Naive thymus-derived CD4-positive, alpha-beta T cell (primary cell): Measurements from ENCODE around the gene GALNT2. TPM values are rescaled to one million over a fixed set of nuclear protein-coding genes. Genes with fewer than 3 reads are reported as not detected.

Experiments
- ATAC-seq: fragments of 150-1000 bp; cut with Tn5 transposase; 2 replicates; pipeline ENCODE4 v1.10.0; 2021; ENCODE audit warnings: mild to moderate bottlenecking, moderate library complexity
- CTCF ChIA-PET: fragments of 350-600 bp; sonication (Branson Sonifier 250); formaldehyde crosslinking; loops from one replicate; lab custom pipeline; 2021; ENCODE audit warnings: antibody characterized with exemption; lab: Charles Lee
- POLR2A ChIA-PET: fragments of 350-600 bp; sonication (Branson Sonifier 250); formaldehyde crosslinking; loops from one replicate; lab custom pipeline; 2021; ENCODE audit warnings: antibody characterized with exemption, inconsistent platforms; lab: Charles Lee
- DNase-seq, 9 donors: peaks; one replicate each; pipeline versions ENCODE4 v3.0.0 to v3.0.0-alpha.2; 2020 to 2022; ENCODE audit warnings: mixed read lengths in 1 of 9
- H3K27ac ChIP-seq: one replicate; pipeline ENCODE4 v1.7.0; 2013; ENCODE audit warnings: mild to moderate bottlenecking, low read depth, low read length, moderate library complexity
- H3K27me3 ChIP-seq, 2 donors: one replicate each; pipeline ENCODE4 v1.7.0; 2013; ENCODE audit warnings: low read length in 2 of 2, mild to moderate bottlenecking in 2 of 2, moderate library complexity in 2 of 2; ENCODE audit not compliant: control insufficient read depth in 2 of 2, insufficient read depth in 2 of 2
- H3K36me3 ChIP-seq, 3 experiments: 1 replicate in 2 of 3; 2 replicates in 1 of 3; pipeline ENCODE4 v1.7.0; 2013; ENCODE audit warnings: low read length in 3 of 3, mild to moderate bottlenecking in 3 of 3, moderate library complexity in 1 of 3; ENCODE audit not compliant: insufficient read depth in 3 of 3, control insufficient read depth in 2 of 3
- H3K4me1 ChIP-seq, 2 donors: one replicate each; pipeline ENCODE4 v1.7.0; 2013; ENCODE audit warnings: low read length in 2 of 2, mild to moderate bottlenecking in 2 of 2, moderate library complexity in 1 of 2; ENCODE audit not compliant: control insufficient read depth in 2 of 2, insufficient read depth in 2 of 2
- H3K4me3 ChIP-seq: 2 replicates; pipeline ENCODE4 v1.7.0; 2013; ENCODE audit warnings: mild to moderate bottlenecking, low read length
- H3K9me3 ChIP-seq, 3 experiments: 1 replicate in 2 of 3; 2 replicates in 1 of 3; pipeline ENCODE4 v1.7.0; 2013; ENCODE audit warnings: low read length in 3 of 3; ENCODE audit not compliant: control insufficient read depth in 2 of 3
- H3K27ac Mint-ChIP-seq, 9 donors: one replicate each; pipeline ENCODE4 v1.8.0; 2020 to 2022; ENCODE audit warnings: mixed read lengths in 9 of 9, mild to moderate bottlenecking in 8 of 9, moderate library complexity in 5 of 9, inconsistent platforms in 2 of 9
- H3K27me3 Mint-ChIP-seq, 5 donors: one replicate each; pipeline ENCODE4 v1.8.0; 2021 to 2022; ENCODE audit warnings: mixed read lengths in 5 of 5, mild to moderate bottlenecking in 1 of 5
- H3K36me3 Mint-ChIP-seq, 5 donors: one replicate each; pipeline ENCODE4 v1.8.0; 2020 to 2022; ENCODE audit warnings: mixed read lengths in 5 of 5, mild to moderate bottlenecking in 3 of 5, inconsistent platforms in 1 of 5
- H3K4me1 Mint-ChIP-seq, 7 donors: one replicate each; pipeline ENCODE4 v1.8.0; 2020 to 2022; ENCODE audit warnings: mixed read lengths in 7 of 7, mild to moderate bottlenecking in 3 of 7, inconsistent platforms in 1 of 7
- H3K4me3 Mint-ChIP-seq, 10 donors: one replicate each; pipeline ENCODE4 v1.8.0; 2020 to 2022; ENCODE audit warnings: mild to moderate bottlenecking in 10 of 10, mixed read lengths in 10 of 10, moderate library complexity in 6 of 10, inconsistent platforms in 2 of 10
- H3K9me3 Mint-ChIP-seq, 11 donors: one replicate each; pipeline ENCODE4 v1.8.0; 2020 to 2022; ENCODE audit warnings: mixed read lengths in 11 of 11, mild to moderate bottlenecking in 4 of 11, inconsistent platforms in 1 of 11, moderate library complexity in 1 of 11
- intact Hi-C, 2 donors: fragments of 100-400 bp; cut with micrococcal nuclease; formaldehyde crosslinking; loops; one replicate each; pipeline ENCODE4 v1.15.1; 2023
- polyA plus RNA-seq, 2 donors: library from polyadenylated mRNA; unstranded; fragments of 300-500 nt; fragmentation: Illumina TruSeq; gene quantifications; one replicate each; pipeline ENCODE4 v1.2.3, GENCODE V29; 2021
- total RNA-seq, 6 experiments: library from RNA in 5 of 6; stranded (reverse) in 5 of 6; gene quantifications; 1 replicate in 5 of 6; 2 replicates in 1 of 6; pipeline ENCODE4 v1.2.3 and lab custom pipeline; 2021 to 2026

Gene GALNT2
- total and polyA plus RNA-seq, 7 experiments from 2014 or later, result 12.0 to 32.7 (median 23.3) TPM

GRCh38 chr1:230299191-230300006, 232.4 kb downstream of the GALNT2 start:
- Mint-ChIP-seq H3K4me1 (peaks cover 0 to 12% (median 0%) of the 10 kb centered on the region in 7 donors), H3K27me3 (peaks cover 4 to 10% (median 6%) of the 10 kb centered on the region in 5 donors), H3K27ac (no peak overlapping the region), H3K36me3 (no peaks in the 10 kb centered on the region), H3K9me3 (no peaks in the 10 kb centered on the region), H3K4me3 (no peak overlapping the region)
- Histone ChIP-seq H3K4me1 (no peaks in the 10 kb centered on the region), H3K9me3 (no peaks in the 10 kb centered on the region), H3K36me3 (no peaks in the 10 kb centered on the region), H3K4me3 (no peak overlapping the region), H3K27me3 (no peaks in the 10 kb centered on the region), H3K27ac (no peak overlapping the region)
- ChIA-PET CTCF (interaction anchor here (0.6 kb wide), 1 partner anchor 340 kb away, joined by 3 read pairs; no protein-coding TSS in a partner anchor), POLR2A (no interaction called here)
- intact Hi-C loops, result no loop called here
- ATAC-seq, result no peak
- no peak for DNase-seq

GRCh38 chr1:230300322-230301301, 233.6 kb downstream of the GALNT2 start:
- Histone ChIP-seq H3K36me3 (no peaks in the 10 kb centered on the region), H3K4me1 (no peaks in the 10 kb centered on the region), H3K27me3 (no peaks in the 10 kb centered on the region), H3K4me3 (no peak overlapping the region), H3K9me3 (no peaks in the 10 kb centered on the region), H3K27ac (no peak overlapping the region)
- CTCF ChIA-PET, result no interaction called here
- Mint-ChIP-seq H3K4me1 (peaks cover 0 to 12% (median 0%) of the 10 kb centered on the region in 7 donors), H3K27me3 (peaks cover 0 to 5% (median 0%) of the 10 kb centered on the region in 5 donors), H3K4me3 (no peak overlapping the region), H3K27ac (no peak overlapping the region), H3K36me3 (no peaks in the 10 kb centered on the region), H3K9me3 (no peaks in the 10 kb centered on the region)
- no peak for ATAC-seq
- intact Hi-C loops, result no loop called here
- POLR2A ChIA-PET, result interaction anchor here (0.7 kb wide), 1 partner anchor 19 kb away, joined by 3 read pairs; no protein-coding TSS in a partner anchor
- DNase-seq, result no peak

GRCh38 chr1:230301322-230301721, 234.3 kb downstream of the GALNT2 start:
- POLR2A ChIA-PET, result no interaction called here

GRCh38 chr1:230301822-230302221, 234.8 kb downstream of the GALNT2 start:
- intact Hi-C loops, result no loop called here
- peaks cover 0 to 17% (median 0%) of the 10 kb centered on the region in 7 donors for H3K4me1 Mint-ChIP-seq
- Histone ChIP-seq H3K9me3 (no peaks in the 10 kb centered on the region), H3K27ac (no peak overlapping the region), H3K4me3 (no peak overlapping the region), H3K27me3 (no peaks in the 10 kb centered on the region), H3K36me3 (no peaks in the 10 kb centered on the region), H3K4me1 (no peaks in the 10 kb centered on the region)
- no peak overlapping the region for H3K27ac Mint-ChIP-seq
- CTCF ChIA-PET, result interaction anchor here (1.1 to 1.2 kb wide), 2 partner anchors 12 to 23 kb away, joined by 3 read pairs; no protein-coding TSS in a partner anchor
- no peaks in the 10 kb centered on the region for H3K36me3 Mint-ChIP-seq
- POLR2A ChIA-PET, result interaction anchor here (0.9 kb wide), 1 partner anchor 24 kb away, joined by 3 read pairs; no protein-coding TSS in a partner anchor
- H3K27me3 Mint-ChIP-seq, result peaks cover 0 to 4% (median 0%) of the 10 kb centered on the region in 5 donors
- H3K4me3 Mint-ChIP-seq, result no peak overlapping the region
- H3K9me3 Mint-ChIP-seq, result no peaks in the 10 kb centered on the region
- no peak for ATAC-seq
- no peak for DNase-seq

More at GRCh38 chr1:230301322-230301721, 234.3 kb downstream of the GALNT2 start:
- Mint-ChIP-seq H3K27ac (no peak overlapping the region), H3K9me3 (no peaks in the 10 kb centered on the region), H3K4me1 (peaks cover 0 to 17% (median 0%) of the 10 kb centered on the region in 7 donors), H3K4me3 (no peak overlapping the region), H3K27me3 (peaks cover 0 to 4% (median 0%) of the 10 kb centered on the region in 5 donors), H3K36me3 (no peaks in the 10 kb centered on the region)
- Histone ChIP-seq H3K27ac (no peak overlapping the region), H3K4me1 (no peaks in the 10 kb centered on the region), H3K4me3 (no peak overlapping the region), H3K27me3 (no peaks in the 10 kb centered on the region), H3K9me3 (no peaks in the 10 kb centered on the region), H3K36me3 (no peaks in the 10 kb centered on the region)
- DNase-seq (no peak), ATAC-seq (no peak)
- CTCF ChIA-PET, result interaction anchor here (1.1 kb wide), 1 partner anchor 12 kb away, joined by 3 read pairs; no protein-coding TSS in a partner anchor
- intact Hi-C loops, result no loop called here

GRCh38 chr1:230303069-230303468, 236.0 kb downstream of the GALNT2 start:
- H3K27ac Mint-ChIP-seq, result no peak overlapping the region
- no peak for ATAC-seq

GRCh38 chr1:230303822-230304221, 236.8 kb downstream of the GALNT2 start:
- no peak overlapping the region for H3K4me3 ChIP-seq
- no peaks in the 10 kb centered on the region for H3K4me1 ChIP-seq
- no peak overlapping the region for H3K27ac Mint-ChIP-seq
- no peak overlapping the region for H3K27ac ChIP-seq
- H3K9me3 ChIP-seq, result no peaks in the 10 kb centered on the region
- H3K4me3 Mint-ChIP-seq, result no peak overlapping the region
- POLR2A ChIA-PET, result interaction anchor here (0.7 kb wide), 1 partner anchor 24 kb away, joined by 3 read pairs; no protein-coding TSS in a partner anchor
- H3K36me3 ChIP-seq, result no peaks in the 10 kb centered on the region
- DNase-seq (no peak), ATAC-seq (no peak)
- H3K36me3 Mint-ChIP-seq, result no peaks in the 10 kb centered on the region
- no peaks in the 10 kb centered on the region for H3K27me3 ChIP-seq
- CTCF ChIA-PET, result interaction anchor here (1.3 kb wide), 1 partner anchor 8 kb away, joined by 3 read pairs; no protein-coding TSS in a partner anchor
- H3K9me3 Mint-ChIP-seq, result no peaks in the 10 kb centered on the region
- no peaks in the 10 kb centered on the region for H3K27me3 Mint-ChIP-seq
- peaks cover 0 to 20% (median 0%) of the 10 kb centered on the region in 7 donors for H3K4me1 Mint-ChIP-seq
- intact Hi-C loops, result no loop called here

More at GRCh38 chr1:230303069-230303468, 236.0 kb downstream of the GALNT2 start:
- H3K27me3 Mint-ChIP-seq, result no peaks in the 10 kb centered on the region
- POLR2A ChIA-PET, result no interaction called here
- Histone ChIP-seq H3K4me3 (no peak overlapping the region), H3K27ac (no peak overlapping the region), H3K36me3 (no peaks in the 10 kb centered on the region), H3K9me3 (no peaks in the 10 kb centered on the region), H3K27me3 (no peaks in the 10 kb centered on the region), H3K4me1 (no peaks in the 10 kb centered on the region)
- H3K9me3 Mint-ChIP-seq, result no peaks in the 10 kb centered on the region
- H3K4me1 Mint-ChIP-seq, result peaks cover 0 to 20% (median 0%) of the 10 kb centered on the region in 7 donors
- intact Hi-C loops, result no loop called here
- DNase-seq, result no peak
- H3K36me3 Mint-ChIP-seq, result no peaks in the 10 kb centered on the region
- CTCF ChIA-PET, result interaction anchor here (1.2 to 1.3 kb wide), 2 partner anchors 9 to 24 kb away, joined by 3 read pairs; no protein-coding TSS in a partner anchor
- no peak overlapping the region for H3K4me3 Mint-ChIP-seq
